NOMO-1 treated with dmso at 0.1 percent for 144 hours (cell line): Measurements from ENCODE around the gene PTPRJ.

Source experiments
- DNase-seq: peaks from one replicate; lab custom pipeline; 2025; ENCODE audit not compliant: unreplicated experiment; lab: John Stamatoyannopoulos, UW

Gene PTPRJ

DNA sequence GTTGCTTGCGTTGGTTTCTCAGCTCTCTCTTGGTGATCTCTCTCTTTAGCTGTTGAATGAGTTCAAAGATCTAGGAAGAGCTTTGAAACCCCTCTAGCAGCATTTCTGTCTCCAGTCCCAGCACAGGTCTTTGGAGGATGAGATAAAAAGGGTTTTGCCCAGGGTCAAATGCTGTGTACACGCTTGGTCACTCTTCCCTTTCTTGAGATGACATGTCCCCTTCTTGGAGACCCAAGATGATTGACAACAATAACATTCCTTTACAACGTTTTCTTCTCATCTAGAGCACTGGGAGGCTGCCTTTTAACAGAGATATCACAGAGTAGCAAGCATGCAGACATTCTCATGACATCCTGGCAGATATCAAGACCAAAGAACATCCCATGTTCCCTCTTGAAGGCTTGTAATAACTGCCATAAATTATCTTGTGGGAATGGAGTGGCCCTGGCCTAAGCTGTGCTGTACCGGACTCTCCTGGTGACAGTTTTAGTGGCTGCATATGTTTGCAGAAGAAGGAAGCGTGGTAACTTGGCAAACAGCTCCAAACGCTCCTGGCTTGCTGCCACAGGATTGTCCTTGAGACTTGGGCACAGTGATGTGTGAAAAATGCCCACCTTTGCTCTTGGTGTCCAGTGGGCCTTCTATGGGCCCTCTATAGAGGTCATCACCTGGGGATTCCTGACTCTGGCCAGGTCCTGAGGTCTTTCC is 107.8 kb downstream of the PTPRJ start:
- DNase-seq = no peak

DNA sequence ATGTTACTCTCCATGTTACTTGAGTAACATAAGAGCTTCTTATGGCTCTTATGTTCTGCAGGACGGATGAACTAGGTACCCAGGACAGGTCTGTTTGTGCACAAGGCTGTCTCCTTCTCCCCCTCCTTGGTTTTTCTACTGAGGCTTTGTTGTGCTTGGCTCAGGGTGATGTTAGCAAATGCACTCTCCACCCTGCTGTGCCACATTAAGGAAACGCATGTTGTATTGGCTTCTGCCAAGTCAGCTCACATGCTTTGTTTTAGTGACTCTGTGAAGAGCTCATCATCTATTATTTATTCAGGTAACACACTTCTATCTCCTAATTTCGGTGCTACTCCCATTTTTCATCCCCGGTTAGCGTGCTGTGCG is 108.3 kb downstream of the PTPRJ start:
- no peak for DNase-seq

DNA sequence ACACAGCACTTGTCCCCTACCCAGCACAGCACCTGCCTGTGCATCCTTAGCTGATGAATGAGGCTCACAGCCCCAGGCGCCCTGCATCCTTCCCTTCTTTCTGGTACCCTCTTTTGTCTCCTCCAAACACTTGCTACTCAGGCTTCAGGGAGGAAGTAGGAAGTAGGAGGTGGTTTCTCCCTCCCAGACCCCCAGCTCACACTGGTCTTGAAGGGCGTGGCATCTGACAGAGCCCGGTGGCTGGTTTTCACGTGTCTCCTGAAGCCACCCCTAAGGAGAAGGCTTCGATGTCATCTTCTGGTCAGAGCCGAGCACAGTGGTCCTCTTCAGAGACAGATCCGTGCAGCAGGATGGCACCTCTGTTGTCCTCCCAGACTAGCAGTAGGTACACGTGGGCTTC is 109.8 kb downstream of the PTPRJ start:
- DNase-seq = no peak

DNA sequence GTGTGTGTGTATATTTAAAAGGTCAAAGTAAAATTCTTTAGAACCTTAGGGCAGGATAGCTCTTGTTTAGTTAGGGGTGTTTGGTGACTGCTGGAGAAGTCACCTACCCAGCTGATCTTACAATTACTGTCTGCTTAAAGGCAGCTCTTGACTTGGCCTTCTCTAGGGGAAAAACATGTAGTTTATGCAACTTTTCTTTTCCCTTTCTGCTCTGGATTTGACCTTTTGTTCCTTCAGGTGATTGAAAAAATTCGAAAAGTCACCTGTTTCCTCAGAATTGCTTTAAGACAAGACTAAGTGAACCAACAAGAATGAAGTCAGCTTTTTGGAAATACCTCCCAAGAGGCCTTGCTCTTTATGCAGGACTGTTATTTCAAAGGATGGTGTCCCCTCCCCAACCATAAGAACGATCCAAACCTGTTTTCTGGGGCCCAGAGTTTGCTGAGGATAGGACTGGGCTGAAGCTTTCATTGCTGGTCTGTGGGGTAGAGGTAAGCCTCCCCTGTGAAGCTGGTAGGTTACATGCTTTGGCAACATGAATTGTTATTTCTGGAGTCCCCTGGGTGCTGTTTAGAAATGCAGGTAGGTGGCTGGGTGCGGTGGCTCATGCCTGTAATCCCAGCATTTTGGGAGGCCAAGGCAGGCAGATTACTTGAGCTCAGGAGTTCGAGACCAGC is 111.2 kb downstream of the PTPRJ start:
- DNase-seq = no peak

DNA sequence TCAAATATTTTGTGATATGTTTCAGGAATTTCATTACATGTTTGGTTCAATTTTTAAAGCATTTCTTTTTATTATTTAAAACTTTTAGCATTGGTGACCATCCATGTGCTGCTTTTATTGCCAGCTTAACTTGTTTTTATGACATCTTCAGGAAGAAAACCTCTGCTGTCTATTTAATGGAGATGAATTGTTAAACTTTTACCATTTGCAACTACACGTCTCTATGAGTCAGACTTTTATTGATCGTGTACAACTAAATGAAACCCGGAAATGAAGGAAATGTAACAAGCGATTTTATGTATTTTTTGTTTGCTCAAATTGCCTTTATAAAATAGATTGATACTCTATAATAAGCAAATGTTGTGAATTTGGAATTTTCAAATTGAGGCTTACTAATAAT is 113.0 kb downstream of the PTPRJ start:
- DNase-seq = no peak

DNA sequence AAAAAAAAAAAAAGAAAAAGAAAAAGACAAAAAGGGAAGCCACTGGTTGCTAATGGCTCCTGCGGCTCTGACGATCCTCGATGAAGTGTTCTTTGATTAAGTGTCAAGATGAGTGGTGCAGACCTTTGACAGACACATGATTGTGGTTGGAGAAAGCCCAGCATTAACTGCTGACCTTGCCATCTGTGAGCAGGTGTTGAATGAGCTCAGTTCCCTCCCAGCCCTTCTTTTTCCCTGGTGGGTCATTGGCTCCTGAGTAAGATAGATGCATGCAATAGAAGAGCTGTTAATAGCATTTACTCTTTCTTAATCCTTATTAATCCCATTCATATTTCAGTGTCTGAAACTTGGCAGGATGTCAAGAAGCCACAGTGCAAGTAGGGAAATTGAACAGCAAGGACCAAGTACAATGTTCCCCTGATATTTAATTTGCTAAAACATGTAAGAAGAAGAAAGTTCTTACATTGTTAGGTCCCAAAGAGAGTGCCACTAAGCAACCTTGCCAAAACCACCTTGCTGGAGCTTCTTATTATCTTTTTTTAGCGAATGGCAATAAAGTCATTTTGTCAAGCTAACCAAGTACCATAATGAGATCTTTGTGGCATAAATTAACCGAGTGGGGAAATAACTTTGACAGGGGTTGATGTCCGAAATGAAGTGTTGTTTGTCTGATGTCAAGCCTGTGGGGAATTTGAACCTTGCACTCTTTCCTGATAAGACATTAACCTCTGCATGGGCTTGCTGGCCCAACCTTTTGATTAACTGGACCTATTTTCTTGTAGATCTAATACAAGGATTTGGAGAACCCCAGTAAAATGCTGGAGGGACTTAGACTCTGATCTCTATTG is 113.7 kb downstream of the PTPRJ start:
- peak; percentile 32 for DNase-seq

DNA sequence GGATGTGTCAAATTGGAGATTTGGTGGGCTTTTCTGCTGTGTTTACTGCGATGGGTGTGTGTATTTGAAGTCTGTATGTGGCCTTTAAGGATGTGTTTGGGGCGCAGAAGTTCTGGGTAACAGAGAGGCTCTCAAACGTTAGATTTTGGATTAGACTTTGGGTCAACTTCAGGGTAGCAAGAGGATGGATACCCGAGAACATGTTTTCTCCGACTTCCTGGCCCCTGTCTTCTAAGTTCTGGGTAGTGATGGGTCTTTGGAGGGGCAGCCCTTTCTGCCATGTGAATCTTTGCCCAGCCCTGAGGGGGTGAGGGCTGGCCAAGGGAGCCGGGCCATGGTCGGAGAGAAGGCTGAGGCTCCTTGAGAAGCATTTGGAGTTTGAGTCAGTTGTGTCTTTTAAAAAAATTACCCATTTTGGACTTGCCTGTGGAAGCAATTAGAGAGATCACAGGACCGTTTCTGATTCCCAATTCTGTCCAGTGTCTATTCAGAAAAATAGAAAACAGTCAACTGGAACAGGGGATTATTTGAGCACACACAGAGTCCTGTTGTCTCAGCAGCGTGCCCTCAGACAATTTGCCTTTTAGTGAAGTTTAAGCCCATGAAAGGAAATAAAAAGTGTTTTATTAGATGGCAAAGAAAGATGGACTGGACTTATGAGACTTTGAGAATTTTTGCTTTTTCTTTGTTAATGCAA is 114.4 kb downstream of the PTPRJ start:
- DNase-seq = no peak

DNA sequence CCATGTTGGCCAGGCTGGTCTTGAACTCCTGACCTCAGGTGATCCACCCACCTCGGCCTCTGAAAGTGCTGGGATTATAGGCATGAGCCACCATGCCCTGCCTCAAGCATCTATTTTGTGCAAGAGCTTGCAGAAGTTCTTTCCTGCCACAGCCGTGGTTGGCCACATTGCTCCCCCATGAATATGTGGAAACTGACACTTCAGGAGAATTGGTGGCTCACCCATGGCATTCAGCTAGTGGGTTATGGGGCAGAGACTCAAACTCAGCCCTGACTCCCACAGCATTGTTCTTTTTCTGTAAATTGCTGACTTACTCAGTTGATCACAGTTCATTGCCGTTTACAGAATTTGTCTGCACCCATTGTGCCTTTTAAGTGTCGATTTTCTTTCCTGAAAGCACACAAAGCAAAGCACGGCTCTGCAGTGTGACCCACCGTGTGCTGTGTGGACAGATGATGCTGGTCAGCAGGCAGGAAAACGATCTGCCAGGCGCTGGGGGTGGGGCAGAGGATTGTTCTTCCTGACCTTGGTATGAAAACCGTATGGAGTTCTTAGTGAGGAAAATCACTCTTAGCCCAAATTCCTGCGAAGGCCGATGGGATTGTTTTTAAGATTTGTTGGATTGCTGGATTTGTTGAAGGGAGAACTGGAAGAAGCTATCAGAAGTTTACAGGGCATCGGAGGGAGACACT is 115.6 kb downstream of the PTPRJ start:
- no peak for DNase-seq

DNA sequence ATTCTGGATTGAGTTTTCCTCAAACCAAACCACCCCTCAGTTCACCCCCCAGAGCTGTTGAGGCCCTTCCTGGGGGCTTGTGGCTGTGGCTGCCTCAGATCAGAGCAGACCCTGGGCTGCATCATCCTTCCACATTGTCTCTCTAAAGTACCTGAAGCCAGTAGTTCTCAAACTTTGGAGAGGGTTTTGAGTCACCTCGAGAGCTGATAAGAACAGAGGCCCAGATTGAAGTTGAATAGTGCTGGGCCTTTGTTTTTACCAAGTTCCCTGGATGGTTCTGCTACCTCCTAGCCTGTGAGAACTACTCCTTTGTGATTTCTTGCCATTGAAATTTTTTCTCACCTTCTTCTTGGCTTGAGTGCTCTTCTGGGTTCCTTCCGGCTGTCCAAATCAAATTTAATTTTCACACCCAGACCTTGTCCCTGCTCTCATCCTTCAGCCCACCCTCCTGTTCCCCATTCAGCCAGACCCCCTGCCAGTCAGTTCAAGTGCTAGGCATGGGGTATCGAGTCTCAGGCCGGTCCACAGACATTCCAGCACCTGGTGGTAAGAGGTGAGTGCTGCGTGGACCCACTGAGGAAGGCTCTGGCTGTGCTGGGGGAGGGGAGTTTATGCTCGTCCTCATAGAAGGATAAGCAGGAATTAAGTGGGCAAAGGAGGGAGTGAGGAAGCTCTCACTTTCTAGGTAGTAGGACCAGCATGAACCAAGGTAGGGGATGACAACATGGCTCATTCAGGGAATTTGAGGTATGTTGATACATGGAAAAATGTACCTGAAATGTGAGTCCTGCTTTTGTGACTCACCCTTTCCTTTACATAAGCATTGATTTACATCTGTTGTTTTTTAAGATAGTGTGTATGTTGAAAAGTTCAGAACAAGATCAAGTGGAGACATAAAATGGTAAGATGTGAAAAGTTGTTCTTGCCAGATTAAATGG is 116.5 kb downstream of the PTPRJ start:
- DNase-seq = no peak

DNA sequence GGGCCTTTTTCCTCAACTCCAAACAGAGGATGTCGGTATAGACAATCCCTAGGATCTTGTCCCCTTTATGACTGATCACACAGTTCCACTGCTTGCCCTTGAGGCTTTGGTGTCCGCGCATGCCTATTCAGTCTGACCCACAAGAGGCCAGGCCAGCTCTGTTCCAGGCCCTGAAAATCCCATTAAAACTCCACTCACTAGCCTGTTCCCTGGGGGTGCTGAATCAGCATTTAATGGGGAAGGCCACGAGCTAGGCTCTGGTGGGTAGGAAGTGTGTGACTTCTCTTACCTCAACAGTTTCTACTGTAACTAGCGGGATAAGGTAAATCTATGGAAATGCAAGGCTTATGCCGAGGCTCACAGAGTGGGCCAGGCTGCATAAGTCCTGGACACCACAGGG is 117.7 kb downstream of the PTPRJ start:
- no peak for DNase-seq

DNA sequence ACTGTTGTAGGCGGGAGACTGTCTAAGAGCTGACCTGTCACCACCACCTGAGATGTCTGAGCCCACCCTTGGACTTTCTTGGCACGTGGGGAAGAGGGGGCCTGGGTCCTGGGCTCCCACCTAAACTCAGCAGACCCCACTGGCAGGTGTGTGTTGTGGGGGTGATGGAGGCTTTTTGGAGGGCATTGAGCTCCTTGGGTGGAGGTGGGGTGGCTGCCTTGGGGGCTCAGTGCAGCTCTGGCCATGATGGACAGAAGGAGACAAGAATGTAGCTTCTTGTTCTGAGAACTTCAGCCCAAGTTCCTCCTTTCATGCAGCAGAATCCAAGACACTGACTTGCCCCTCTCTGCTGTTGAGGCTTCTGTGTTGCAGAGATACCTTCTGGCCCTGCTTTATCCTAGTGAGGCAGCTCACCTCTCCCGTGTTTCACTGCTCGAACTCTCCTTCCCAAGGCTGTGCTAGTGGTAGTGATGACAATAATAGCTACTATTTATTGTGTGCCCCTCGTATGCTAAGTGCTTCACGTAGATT is 119.6 kb downstream of the PTPRJ start:
- DNase-seq = no peak

DNA sequence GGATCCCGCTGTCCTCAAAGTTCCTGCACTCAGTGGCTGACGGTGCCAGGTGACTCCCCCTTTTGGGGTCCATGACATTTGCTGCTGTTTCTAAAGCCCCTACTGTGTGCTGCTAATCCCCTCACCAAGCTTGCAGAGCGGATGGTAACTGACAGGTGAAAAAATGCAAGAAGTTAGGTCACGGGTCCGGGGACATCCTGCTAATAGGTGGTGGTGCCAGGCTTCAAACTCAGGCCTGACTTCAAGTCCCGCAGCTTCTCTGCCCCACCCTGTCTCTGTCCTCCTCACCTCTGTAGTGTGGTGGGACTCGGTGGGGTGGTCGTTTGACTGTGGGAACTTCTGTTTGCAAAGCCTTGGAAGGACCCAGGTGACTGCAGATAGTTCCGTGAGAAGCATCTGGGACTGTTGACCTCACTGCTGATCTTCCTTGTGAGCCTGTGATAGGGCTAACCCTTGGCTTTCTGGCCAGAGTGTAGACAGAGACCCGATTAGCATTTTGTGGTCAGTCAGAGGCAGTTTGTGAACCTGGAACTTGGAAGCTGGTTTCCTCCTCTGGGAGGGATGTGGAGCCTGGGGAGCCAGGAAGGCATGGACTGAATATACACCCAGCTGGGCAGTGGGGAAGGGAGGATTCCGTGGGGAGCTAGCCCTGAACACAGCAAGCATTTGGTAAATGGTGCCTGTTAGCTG is 120.8 kb downstream of the PTPRJ start:
- DNase-seq = no peak

DNA sequence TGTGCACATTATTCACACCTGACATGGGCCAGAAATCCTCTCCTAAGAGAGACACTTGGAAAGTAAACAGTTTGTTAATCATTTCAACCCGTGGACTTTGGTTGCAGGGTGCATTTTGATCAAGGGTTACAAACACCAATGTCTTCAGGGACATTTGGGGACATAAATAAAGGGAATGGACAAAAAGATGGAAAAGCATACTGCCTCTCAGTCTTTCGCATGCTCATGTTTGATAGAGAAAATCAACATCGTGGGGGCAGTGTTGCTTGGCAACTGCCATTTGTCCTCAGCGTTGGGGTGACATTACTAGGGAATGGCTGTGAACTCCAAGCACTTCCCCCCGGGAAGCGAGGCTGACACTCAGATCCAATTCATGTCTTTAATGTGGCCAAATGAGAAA is 121.6 kb downstream of the PTPRJ start:
- DNase-seq = no peak

DNA sequence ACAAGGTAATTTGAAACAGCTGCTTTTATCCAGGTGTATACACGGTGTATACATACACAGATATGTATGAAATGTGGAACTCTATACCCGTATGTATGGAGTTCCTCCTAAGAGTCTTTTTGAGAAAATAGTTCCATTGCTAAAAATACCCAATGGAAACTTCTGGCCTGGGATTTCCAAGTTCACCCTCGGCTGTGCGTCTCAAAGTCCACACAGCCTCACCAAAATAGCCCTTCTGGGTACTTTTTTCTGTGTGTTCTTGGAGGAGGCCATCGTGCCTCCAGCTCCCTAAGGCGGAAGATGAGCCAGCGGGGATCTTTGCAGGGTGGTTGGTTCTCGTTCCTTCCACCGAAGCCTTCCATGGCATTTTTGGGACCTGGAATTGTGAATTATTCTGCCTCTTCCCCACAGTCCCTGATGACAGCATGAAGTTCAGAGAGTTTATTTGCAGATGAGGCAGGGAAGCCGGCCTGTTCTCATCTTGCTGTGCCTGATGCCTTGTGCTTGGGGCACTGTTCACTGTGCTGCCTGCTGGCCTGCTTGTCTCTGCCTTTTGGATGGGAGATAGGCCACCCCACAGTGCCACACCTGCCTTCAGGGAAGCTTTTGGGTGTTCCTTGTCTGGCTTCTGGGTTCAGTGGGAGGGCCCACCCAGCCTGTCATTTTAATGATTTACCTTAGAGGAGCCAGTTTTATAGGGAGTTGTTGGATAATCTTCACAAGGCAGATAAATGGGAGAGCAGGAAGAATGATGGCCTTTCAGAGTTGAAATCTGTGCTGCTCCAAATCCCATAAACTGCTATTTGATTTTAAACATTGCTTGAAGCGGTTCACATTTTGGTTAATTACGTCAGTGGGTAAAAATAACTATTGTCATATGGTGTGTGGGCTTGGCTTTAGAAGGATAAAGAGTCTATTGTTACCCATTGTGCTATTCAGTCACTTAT is 123.5 kb downstream of the PTPRJ start:
- no peak for DNase-seq

DNA sequence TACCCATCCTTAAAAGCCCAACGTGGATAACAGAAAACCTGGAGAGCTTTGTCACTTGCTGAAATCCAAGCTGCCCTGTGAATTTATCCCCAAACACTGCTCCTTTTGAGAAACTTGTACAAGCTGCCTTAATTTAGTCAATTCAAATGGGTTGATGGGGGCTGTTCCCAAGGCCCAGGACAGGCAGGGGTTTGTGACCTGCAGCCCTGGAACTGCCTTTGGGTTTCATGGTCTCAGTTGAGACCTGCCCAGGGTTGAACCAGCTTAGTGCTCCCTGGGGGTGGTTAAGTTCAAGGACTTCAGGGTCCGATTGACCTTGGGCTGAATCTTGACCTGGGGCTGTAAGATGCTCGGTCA is 124.2 kb downstream of the PTPRJ start:
- no peak for DNase-seq

DNA sequence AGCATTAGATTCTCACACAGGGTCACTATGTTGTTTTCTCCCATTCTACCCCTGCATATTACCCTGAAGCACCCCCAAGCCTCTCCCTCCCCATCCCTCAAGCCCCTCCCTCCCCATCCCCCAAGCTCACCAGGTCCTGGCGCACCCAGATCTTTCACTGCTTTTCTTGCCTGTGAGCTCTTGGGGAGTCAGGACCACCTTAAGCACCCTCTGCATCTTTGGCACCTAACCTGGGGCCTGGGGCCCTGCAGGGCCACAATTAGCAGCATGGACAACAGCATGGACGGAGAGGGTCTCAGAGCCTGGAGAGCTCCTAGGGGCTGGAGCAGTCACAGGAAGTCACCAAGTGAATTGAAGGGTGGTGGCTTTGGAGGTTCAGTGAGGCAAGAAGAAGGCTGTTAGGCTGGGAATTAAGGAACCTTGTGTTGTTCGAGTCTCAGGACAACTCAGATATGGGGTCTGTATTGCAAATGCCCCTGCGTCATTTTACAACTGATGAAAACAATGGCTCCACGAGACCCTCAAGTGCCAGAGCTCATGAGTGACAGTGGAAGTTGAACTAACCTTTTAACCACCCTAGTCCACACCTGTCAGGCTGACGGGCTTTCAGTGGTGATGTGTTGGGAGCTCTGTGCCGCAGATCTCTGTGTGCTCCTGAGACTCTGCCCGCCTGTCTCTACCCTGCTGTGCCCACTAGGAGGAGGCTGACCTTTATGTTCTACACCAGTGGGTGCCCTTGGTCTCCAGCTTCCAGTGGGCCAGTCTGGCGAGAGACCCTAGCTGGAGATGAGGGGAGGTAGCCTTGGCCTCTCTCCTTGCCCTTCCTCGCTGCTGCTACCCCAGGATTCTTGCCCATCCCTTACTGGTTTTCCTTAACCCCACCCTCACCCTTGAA is 125.0 kb downstream of the PTPRJ start:
- DNase-seq = no peak

DNA sequence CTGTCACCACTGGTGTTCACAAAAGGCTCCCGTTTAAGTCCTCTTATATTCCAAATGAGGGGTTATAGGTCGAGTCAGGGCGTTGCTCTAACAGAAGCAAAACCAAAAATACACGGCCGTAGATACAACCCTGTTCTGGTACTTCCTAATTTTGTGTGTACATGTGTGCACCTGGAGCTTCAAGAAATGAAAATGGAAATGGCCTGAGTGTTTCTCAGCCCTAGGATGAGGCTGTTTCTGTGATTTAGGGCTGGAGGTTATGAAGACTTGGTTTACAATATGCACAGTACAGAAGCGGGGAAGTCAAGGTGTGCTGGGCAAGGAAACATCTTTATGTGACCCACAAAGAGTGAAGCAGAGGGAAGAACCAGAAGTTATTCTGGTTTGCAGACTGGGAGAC is 125.8 kb downstream of the PTPRJ start:
- DNase-seq = peak; percentile 29
